Liver (tissue), 3 donors: ENCODE data around the gene GRID1.

ENCODE experiments used
- CTCF ChIP-seq: fragments of 150-350 bp; IDR thresholded peaks from 2 replicates; pipeline ENCODE4 v1.5.1; 2017; ENCODE audit warnings: improper control_type of control experiment, low read depth, low read length; ENCODE audit not compliant: missing input control
- YY1 ChIP-seq: IDR thresholded peaks from 2 replicates; pipeline ENCODE4 v1.6.1; 2016; ENCODE audit warnings: antibody characterized with exemption, mild to moderate bottlenecking
- TF ChIP-seq, protein P1 (sequence below): IDR thresholded peaks from 2 replicates; pipeline ENCODE4 v1.6.1; 2016; ENCODE audit warnings: antibody characterized with exemption
- TF ChIP-seq, protein P2 (sequence below): IDR thresholded peaks from 2 replicates; pipeline ENCODE4 v1.6.1; 2016; ENCODE audit warnings: antibody characterized with exemption, mild to moderate bottlenecking
- donor health status: healthy.
- donor health status: healthy.

- TF ChIP-seq, protein P1, sequence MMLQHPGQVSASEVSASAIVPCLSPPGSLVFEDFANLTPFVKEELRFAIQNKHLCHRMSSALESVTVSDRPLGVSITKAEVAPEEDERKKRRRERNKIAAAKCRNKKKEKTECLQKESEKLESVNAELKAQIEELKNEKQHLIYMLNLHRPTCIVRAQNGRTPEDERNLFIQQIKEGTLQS: no peak
- no peak for TF ChIP-seq CTCF
- TF ChIP-seq, protein P2, sequence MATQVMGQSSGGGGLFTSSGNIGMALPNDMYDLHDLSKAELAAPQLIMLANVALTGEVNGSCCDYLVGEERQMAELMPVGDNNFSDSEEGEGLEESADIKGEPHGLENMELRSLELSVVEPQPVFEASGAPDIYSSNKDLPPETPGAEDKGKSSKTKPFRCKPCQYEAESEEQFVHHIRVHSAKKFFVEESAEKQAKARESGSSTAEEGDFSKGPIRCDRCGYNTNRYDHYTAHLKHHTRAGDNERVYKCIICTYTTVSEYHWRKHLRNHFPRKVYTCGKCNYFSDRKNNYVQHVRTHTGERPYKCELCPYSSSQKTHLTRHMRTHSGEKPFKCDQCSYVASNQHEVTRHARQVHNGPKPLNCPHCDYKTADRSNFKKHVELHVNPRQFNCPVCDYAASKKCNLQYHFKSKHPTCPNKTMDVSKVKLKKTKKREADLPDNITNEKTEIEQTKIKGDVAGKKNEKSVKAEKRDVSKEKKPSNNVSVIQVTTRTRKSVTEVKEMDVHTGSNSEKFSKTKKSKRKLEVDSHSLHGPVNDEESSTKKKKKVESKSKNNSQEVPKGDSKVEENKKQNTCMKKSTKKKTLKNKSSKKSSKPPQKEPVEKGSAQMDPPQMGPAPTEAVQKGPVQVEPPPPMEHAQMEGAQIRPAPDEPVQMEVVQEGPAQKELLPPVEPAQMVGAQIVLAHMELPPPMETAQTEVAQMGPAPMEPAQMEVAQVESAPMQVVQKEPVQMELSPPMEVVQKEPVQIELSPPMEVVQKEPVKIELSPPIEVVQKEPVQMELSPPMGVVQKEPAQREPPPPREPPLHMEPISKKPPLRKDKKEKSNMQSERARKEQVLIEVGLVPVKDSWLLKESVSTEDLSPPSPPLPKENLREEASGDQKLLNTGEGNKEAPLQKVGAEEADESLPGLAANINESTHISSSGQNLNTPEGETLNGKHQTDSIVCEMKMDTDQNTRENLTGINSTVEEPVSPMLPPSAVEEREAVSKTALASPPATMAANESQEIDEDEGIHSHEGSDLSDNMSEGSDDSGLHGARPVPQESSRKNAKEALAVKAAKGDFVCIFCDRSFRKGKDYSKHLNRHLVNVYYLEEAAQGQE: no peak
- TF ChIP-seq YY1: no peak
Measured at GRCh38 chr10:86178401-86179152, 188.0 kb downstream of the GRID1 start.
